Epithelial cell of esophagus (primary cell): Measurements from ENCODE around the gene DIPK1B.
"Not testable (repeated sequence)": the region's sequence is repeated elsewhere in the genome, so short reads cannot be mapped to it uniquely, and the experiment has no call there.

Source experiments
- DNase-seq: peaks from one replicate; pipeline ENCODE4 v3.0.0; 2010; ENCODE audit warnings: low read depth
- H3K4me3 ChIP-seq: 2 replicates; pipeline ENCODE4 v1.5.1; 2011; ENCODE audit warnings: mild to moderate bottlenecking, low read length, control low read depth
- TF ChIP-seq, protein P1 (sequence below): IDR thresholded peaks from 2 replicates; pipeline ENCODE4 v1.5.1; 2011; ENCODE audit warnings: low read depth, mild to moderate bottlenecking, low read length, control low read depth, inconsistent platforms; ENCODE audit not compliant: insufficient read depth; ENCODE audit errors: missing control alignments

Gene DIPK1B

GRCh38 chr9:136700959-136701667 lies 11.3 kb upstream of the DIPK1B start:
- TF ChIP-seq, protein P1, sequence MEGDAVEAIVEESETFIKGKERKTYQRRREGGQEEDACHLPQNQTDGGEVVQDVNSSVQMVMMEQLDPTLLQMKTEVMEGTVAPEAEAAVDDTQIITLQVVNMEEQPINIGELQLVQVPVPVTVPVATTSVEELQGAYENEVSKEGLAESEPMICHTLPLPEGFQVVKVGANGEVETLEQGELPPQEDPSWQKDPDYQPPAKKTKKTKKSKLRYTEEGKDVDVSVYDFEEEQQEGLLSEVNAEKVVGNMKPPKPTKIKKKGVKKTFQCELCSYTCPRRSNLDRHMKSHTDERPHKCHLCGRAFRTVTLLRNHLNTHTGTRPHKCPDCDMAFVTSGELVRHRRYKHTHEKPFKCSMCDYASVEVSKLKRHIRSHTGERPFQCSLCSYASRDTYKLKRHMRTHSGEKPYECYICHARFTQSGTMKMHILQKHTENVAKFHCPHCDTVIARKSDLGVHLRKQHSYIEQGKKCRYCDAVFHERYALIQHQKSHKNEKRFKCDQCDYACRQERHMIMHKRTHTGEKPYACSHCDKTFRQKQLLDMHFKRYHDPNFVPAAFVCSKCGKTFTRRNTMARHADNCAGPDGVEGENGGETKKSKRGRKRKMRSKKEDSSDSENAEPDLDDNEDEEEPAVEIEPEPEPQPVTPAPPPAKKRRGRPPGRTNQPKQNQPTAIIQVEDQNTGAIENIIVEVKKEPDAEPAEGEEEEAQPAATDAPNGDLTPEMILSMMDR, result no peak
- peak; percentile 38 for DNase-seq
- no peak overlapping the region for H3K4me3 ChIP-seq

GRCh38 chr9:136701668-136702053 lies 10.7 kb upstream of the DIPK1B start:
- TF ChIP-seq, protein P1, result no peak
- no peak for DNase-seq
- H3K4me3 ChIP-seq, result no peak overlapping the region

DNA sequence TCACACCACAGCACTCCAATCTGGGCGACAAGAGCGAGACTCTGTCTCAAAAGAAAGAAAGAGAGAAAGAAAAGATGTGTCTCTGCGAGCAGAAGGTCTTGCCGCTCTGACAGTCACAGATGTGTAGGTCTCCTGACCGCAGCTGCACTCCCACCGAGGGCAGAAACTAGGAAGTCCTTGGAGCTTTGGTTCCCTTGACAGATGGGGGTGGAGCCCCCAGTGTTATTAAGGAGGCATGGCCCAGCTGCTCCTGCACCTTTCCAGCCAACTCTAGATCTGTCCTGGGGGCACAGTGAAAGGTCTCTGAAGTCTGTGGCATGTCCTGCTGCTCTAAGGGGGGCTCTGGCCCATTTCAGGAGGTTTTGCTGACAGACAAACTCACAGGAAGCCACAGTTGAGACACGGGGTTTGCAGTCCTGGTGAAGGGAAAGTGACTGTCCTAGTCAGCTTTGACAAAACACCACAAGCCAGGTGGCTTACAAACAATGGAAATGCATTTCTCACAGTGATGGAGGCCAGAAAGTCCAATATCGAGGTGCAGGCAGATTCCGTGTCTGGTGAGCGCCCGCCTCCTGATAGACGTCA lies 9.0 kb upstream of the DIPK1B start:
- no peak overlapping the region for H3K4me3 ChIP-seq
- TF ChIP-seq, protein P1, result no peak
- no peak for DNase-seq

GRCh38 chr9:136704741-136705140 lies 7.6 kb upstream of the DIPK1B start:
- not testable (repeated sequence) for H3K4me3 ChIP-seq, DNase-seq

GRCh38 chr9:136705564-136705963 lies 6.8 kb upstream of the DIPK1B start:
- DNase-seq, result no peak
- TF ChIP-seq, protein P1, result no peak
- H3K4me3 ChIP-seq, result no peak overlapping the region

GRCh38 chr9:136707011-136707410 lies 5.4 kb upstream of the DIPK1B start:
- no peak overlapping the region for H3K4me3 ChIP-seq
- DNase-seq, result no peak
- TF ChIP-seq, protein P1, result no peak

GRCh38 chr9:136707849-136708517 lies 4.4 kb upstream of the DIPK1B start:
- TF ChIP-seq, protein P1, result no peak
- DNase-seq, result no peak
- no peak overlapping the region for H3K4me3 ChIP-seq
